GM19395 (cell line): Measurements from ENCODE around the gene TPBGL.

Experiments
- ATAC-seq: cut with Tn5 transposase; IDR thresholded peaks from one replicate; pipeline ENCODE4 v1.9.1; 2021; ENCODE audit warnings: mild to moderate bottlenecking, moderate library complexity; ENCODE audit not compliant: unreplicated experiment

TPBGL gene

GRCh38 chr11:75289511-75289760 lies 48.9 kb downstream of the TPBGL start:
- ATAC-seq = no peak

- ATAC-seq = no peak
Observed at GRCh38 chr11:75289919-75290318, 49.3 kb downstream of the TPBGL start.

- ATAC-seq = no peak
Observed at GRCh38 chr11:75291741-75292140, 51.2 kb downstream of the TPBGL start.

- no peak for ATAC-seq
Observed at GRCh38 chr11:75292943-75293342, 52.4 kb downstream of the TPBGL start.
